Measurements from ENCODE around the gene PPP4R1.

DNA sequence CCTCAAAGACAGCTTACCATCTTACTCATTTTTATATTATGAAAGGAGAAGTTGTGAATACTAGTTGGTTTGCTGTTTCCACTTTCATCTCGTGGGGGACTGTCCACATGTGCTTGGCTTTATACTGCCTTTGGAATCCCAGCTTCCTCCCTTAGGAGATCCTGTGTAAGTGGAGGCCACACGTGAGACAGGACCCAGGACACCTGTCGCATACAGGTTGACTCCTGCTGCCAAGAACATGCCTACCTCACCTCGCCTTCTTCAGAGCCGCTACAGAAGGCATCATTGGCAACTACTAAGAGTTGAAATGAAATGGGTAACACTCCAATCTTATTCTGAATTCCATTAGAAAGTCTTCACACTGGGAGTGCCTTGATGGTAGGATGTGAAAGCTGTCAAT, 69.3 kb downstream of the PPP4R1 start:
- TF ChIP-seq, protein P1, sequence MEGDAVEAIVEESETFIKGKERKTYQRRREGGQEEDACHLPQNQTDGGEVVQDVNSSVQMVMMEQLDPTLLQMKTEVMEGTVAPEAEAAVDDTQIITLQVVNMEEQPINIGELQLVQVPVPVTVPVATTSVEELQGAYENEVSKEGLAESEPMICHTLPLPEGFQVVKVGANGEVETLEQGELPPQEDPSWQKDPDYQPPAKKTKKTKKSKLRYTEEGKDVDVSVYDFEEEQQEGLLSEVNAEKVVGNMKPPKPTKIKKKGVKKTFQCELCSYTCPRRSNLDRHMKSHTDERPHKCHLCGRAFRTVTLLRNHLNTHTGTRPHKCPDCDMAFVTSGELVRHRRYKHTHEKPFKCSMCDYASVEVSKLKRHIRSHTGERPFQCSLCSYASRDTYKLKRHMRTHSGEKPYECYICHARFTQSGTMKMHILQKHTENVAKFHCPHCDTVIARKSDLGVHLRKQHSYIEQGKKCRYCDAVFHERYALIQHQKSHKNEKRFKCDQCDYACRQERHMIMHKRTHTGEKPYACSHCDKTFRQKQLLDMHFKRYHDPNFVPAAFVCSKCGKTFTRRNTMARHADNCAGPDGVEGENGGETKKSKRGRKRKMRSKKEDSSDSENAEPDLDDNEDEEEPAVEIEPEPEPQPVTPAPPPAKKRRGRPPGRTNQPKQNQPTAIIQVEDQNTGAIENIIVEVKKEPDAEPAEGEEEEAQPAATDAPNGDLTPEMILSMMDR (conservative IDR thresholded peaks at IDR 0.05; ENCODE audit: low read depth, low read length): no peak
- TF ChIP-seq RAD21 (IDR thresholded peaks at IDR 0.05; ENCODE audit: low read length) (no peak), CEBPB (IDR thresholded peaks at IDR 0.05; ENCODE audit: low read depth, low read length) (no peak), RFX5 (IDR thresholded peaks at IDR 0.05; ENCODE audit: low read depth, low read length) (no peak), POLR2A (IDR thresholded peaks at IDR 0.05; ENCODE audit: low read depth, low read length) (no peak), SMC3 (IDR thresholded peaks at IDR 0.05; ENCODE audit: low read depth, low read length) (no peak), FOS (IDR thresholded peaks at IDR 0.05; ENCODE audit: low read depth, low read length) (no peak), MAZ (IDR thresholded peaks at IDR 0.05; ENCODE audit: borderline replicate concordance, low read depth, low read length) (no peak)
- TF ChIP-seq, protein P2, sequence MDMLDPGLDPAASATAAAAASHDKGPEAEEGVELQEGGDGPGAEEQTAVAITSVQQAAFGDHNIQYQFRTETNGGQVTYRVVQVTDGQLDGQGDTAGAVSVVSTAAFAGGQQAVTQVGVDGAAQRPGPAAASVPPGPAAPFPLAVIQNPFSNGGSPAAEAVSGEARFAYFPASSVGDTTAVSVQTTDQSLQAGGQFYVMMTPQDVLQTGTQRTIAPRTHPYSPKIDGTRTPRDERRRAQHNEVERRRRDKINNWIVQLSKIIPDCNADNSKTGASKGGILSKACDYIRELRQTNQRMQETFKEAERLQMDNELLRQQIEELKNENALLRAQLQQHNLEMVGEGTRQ (IDR thresholded peaks at IDR 0.05; ENCODE audit: low read depth, low read length): no peak
